ENCODE data around the gene PARD6G. TPM values are rescaled to one million over a fixed set of nuclear protein-coding genes. Genes with fewer than 3 reads are reported as not detected.
"Not testable (repeated sequence)": the region's sequence is repeated elsewhere in the genome, so short reads cannot be mapped to it uniquely, and the experiment has no call there.

PARD6G gene
- total RNA-seq (1 to 10 TPM in 5 of 6 donors, under 1 TPM in 1; 0.42 to 2.2 (median 1.4) TPM), polyA plus RNA-seq (under 1 TPM; 0.77 to 0.99 TPM)

DNA sequence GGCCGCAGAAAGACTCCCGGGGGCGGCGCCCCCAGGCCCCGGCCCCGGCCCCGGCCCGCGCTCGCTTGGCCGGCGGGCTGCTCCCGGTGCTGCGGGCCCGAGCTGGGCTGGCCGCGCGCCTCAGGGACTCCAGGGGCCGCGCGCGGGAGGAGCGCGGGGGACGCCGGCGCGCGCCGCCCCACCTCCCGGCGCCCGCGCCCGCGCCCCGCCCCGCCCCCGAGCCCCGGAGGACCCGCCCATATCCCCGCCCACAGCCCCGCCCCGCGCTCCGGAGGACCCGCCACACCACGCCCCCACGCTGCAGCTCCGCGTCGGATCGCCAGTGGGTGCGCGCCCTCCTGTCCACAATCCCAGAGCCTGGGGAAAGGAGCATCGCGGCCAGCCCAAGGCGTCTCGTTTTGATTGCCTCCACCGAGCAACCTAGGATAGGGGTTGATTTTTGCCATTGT lies at the start of gene PARD6G:
TSS of gene PARD6G (minus strand) at position 122 of the 449 bp plus-strand sequence. CDS start 166 bp downstream, outside the sequence.
- H3K27ac ChIP-seq = no peak within 1 kb of the TSS
- FAIRE-seq = no peak

GRCh38 chr18:80262241-80263033 lies 15.1 kb upstream of the PARD6G start:
- H3K27me3 ChIP-seq; H3K9me3 ChIP-seq; H3K4me1 ChIP-seq; H3K27ac ChIP-seq; H3K36me3 ChIP-seq; H3K4me3 ChIP-seq; FAIRE-seq; intact Hi-C loops (cut with DNase I): not testable (repeated sequence)
- peak; percentile 53 to 73 (median 64) for ATAC-seq
- peak in 5 of 6 donors; percentile 9 to 73 (median 50) for DNase-seq
- peak; percentile 18 to 50 (median 28) for TF ChIP-seq CTCF (IDR thresholded peaks at IDR 0.05)
- 65 to 71% methylated on average over 68 to 90 of the region's 91 CpGs for WGBS, 2 donors

More for the DNA sequence above, at the start of gene PARD6G:
- WGBS, 2 donors = 0 to 1% methylated on average over 33 to 60 of the region's 60 CpGs
- intact Hi-C loops (cut with DNase I) = no loop called here
- H3K9me3 ChIP-seq = no peaks in the 10 kb centered on the region
- no peak for TF ChIP-seq CTCF (IDR thresholded peaks at IDR 0.05)
- ATAC-seq (peak; percentile 83 to 96 (median 94)), DNase-seq (peak; percentile 76 to 93 (median 82))
- H3K27me3 ChIP-seq = no peaks in the 10 kb centered on the region
- peak within 1 kb of the TSS; percentile 60 to 83 (median 68) for H3K4me3 ChIP-seq
- H3K4me1 ChIP-seq = no peaks in the 10 kb centered on the region
- H3K36me3 ChIP-seq = no peaks in the 10 kb centered on the region

DNA sequence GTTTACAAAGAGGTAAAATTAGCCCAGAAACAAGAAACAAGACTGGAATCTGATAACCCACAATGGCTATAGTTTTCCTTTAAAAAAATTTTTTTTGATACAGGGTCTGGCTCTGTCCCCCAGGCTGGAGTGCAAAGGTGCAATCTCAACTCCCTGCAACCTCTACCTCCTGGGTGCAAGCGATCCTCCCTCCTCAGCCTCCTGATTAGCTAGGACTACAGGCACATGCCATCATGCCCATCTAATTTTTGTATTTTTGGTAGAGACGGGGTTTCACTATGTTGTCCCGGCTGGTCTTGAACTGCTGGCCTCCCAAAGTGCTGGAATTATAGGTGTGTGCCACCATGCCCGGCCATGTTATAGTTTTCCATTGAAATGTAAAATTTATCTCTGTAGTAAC lies 12.3 kb upstream of the PARD6G start:
- WGBS, 2 donors = 75 to 91% methylated on average over 4 of the region's 4 CpGs
- Histone ChIP-seq H3K4me3 (no peak overlapping the region), H3K36me3 (no peaks in the 10 kb centered on the region), H3K4me1 (no peaks in the 10 kb centered on the region), H3K27ac (no peak overlapping the region), H3K9me3 (no peaks in the 10 kb centered on the region), H3K27me3 (no peaks in the 10 kb centered on the region)
- DNase-seq (peak in 1 of 6 donors; percentile 6), FAIRE-seq (no peak), ATAC-seq (no peak)
- intact Hi-C loops (cut with DNase I) = no loop called here
- no peak for TF ChIP-seq CTCF (IDR thresholded peaks at IDR 0.05)

- H3K27ac ChIP-seq = no peak overlapping the region
- H3K9me3 ChIP-seq = no peaks in the 10 kb centered on the region
- 57 to 73% methylated on average over 2 of the region's 3 CpGs for WGBS, 2 donors
- no peaks in the 10 kb centered on the region for H3K27me3 ChIP-seq
- H3K36me3 ChIP-seq = no peaks in the 10 kb centered on the region
- FAIRE-seq (no peak), ATAC-seq (peak in 3 of 4 donors; percentile 20 to 42 (median 32)), DNase-seq (peak in 1 of 6 donors; percentile 3)
- no peaks in the 10 kb centered on the region for H3K4me1 ChIP-seq
- H3K4me3 ChIP-seq = no peak overlapping the region
- intact Hi-C loops (cut with DNase I) = no loop called here
- no peak for TF ChIP-seq CTCF (IDR thresholded peaks at IDR 0.05)
Observed at GRCh38 chr18:80258640-80259039, 11.3 kb upstream of the PARD6G start.

All from pancreas (tissue), 10 donors.